KMS-11 (cell line): ENCODE data around the gene ABI3BP.

Experiments
- H2AFZ ChIP-seq: fragments of 200-600 bp; sonication (generic); 2 replicates; pipeline ENCODE4 v1.6.1; 2016; ENCODE audit warnings: antibody characterized with exemption, mixed run types, low read depth
- H3K27ac ChIP-seq: fragments of 200-600 bp; sonication (generic); 2 replicates; pipeline ENCODE4 v1.6.1; 2016; ENCODE audit warnings: mild to moderate bottlenecking, mixed run types
- H3K27me3 ChIP-seq: fragments of 200-600 bp; sonication (generic); 2 replicates; pipeline ENCODE4 v1.6.1; 2017; ENCODE audit warnings: mild to moderate bottlenecking, low read depth, mixed run types, moderate library complexity; ENCODE audit not compliant: insufficient read depth
- H3K36me3 ChIP-seq: fragments of 200-600 bp; sonication (generic); 2 replicates; pipeline ENCODE4 v1.6.1; 2017; ENCODE audit warnings: mild to moderate bottlenecking, mixed run types; ENCODE audit not compliant: insufficient read depth
- H3K4me1 ChIP-seq: fragments of 200-600 bp; sonication (generic); 2 replicates; pipeline ENCODE4 v1.6.1; 2016; ENCODE audit warnings: mild to moderate bottlenecking, low read depth, mixed run types; ENCODE audit not compliant: poor library complexity, severe bottlenecking
- H3K4me2 ChIP-seq: fragments of 200-600 bp; sonication (generic); 2 replicates; pipeline ENCODE4 v1.7.0; 2016; ENCODE audit warnings: mild to moderate bottlenecking, mixed run types
- H3K4me3 ChIP-seq: fragments of 200-600 bp; sonication (generic); IDR thresholded peaks from 2 replicates; pipeline ENCODE4 v1.6.1; 2017; ENCODE audit warnings: low read depth, low read length, mixed read lengths; ENCODE audit not compliant: insufficient read depth
- H3K79me2 ChIP-seq: fragments of 200-600 bp; sonication (generic); 2 replicates; pipeline ENCODE4 v1.6.1; 2016; ENCODE audit warnings: low read depth, mixed run types; ENCODE audit not compliant: insufficient read depth
- H3K9ac ChIP-seq: fragments of 200-600 bp; sonication (generic); 2 replicates; pipeline ENCODE4 v1.6.1; 2016; ENCODE audit warnings: mild to moderate bottlenecking, mixed run types
- H4K20me1 ChIP-seq: fragments of 200-600 bp; sonication (generic); 2 replicates; pipeline ENCODE4 v1.6.1; 2016; ENCODE audit warnings: mild to moderate bottlenecking, mixed run types; ENCODE audit not compliant: insufficient read depth
- TF ChIP-seq, protein P1 (sequence below): fragments of 200-600 bp; sonication (generic); conservative IDR thresholded peaks from 2 replicates; pipeline ENCODE4 v1.6.1; 2017; ENCODE audit warnings: low read depth, mild to moderate bottlenecking, antibody characterized with exemption, low read length, moderate library complexity, mixed read lengths

The ABI3BP gene

DNA sequence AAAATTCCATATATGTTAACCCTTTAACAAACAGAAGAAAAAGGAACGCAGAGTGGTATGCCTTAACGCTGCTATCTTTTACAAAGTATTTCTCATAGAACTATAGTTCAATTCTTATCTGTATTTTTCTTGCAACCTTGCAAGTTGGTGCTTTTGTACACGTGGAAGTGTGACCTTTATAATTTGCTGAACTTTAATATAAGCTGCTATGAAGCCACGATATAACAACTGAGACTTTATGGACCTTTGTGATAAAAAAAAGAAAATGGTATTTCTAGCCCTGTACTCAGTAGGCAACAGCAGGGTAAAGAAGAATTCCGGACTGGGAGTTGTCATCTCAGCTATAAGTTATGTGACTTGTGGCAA is 290.3 kb downstream of the ABI3BP start:
- Histone ChIP-seq H2AFZ (peak overlapping the region; percentile 21; the same call in 1 of the 2 replicates), H3K27me3 (no peaks in the 10 kb centered on the region), H3K79me2 (no peaks in the 10 kb centered on the region), H3K4me3 (no peak overlapping the region), H3K27ac (no peak overlapping the region), H3K36me3 (no peaks in the 10 kb centered on the region), H4K20me1 (no peaks in the 10 kb centered on the region), H3K4me2 (peak overlapping the region; percentile 47; the same call in 1 of the 2 replicates), H3K4me1 (peaks cover 16% of the 10 kb centered on the region), H3K9ac (no peak overlapping the region)
- TF ChIP-seq, protein P1, sequence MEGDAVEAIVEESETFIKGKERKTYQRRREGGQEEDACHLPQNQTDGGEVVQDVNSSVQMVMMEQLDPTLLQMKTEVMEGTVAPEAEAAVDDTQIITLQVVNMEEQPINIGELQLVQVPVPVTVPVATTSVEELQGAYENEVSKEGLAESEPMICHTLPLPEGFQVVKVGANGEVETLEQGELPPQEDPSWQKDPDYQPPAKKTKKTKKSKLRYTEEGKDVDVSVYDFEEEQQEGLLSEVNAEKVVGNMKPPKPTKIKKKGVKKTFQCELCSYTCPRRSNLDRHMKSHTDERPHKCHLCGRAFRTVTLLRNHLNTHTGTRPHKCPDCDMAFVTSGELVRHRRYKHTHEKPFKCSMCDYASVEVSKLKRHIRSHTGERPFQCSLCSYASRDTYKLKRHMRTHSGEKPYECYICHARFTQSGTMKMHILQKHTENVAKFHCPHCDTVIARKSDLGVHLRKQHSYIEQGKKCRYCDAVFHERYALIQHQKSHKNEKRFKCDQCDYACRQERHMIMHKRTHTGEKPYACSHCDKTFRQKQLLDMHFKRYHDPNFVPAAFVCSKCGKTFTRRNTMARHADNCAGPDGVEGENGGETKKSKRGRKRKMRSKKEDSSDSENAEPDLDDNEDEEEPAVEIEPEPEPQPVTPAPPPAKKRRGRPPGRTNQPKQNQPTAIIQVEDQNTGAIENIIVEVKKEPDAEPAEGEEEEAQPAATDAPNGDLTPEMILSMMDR = no peak

DNA sequence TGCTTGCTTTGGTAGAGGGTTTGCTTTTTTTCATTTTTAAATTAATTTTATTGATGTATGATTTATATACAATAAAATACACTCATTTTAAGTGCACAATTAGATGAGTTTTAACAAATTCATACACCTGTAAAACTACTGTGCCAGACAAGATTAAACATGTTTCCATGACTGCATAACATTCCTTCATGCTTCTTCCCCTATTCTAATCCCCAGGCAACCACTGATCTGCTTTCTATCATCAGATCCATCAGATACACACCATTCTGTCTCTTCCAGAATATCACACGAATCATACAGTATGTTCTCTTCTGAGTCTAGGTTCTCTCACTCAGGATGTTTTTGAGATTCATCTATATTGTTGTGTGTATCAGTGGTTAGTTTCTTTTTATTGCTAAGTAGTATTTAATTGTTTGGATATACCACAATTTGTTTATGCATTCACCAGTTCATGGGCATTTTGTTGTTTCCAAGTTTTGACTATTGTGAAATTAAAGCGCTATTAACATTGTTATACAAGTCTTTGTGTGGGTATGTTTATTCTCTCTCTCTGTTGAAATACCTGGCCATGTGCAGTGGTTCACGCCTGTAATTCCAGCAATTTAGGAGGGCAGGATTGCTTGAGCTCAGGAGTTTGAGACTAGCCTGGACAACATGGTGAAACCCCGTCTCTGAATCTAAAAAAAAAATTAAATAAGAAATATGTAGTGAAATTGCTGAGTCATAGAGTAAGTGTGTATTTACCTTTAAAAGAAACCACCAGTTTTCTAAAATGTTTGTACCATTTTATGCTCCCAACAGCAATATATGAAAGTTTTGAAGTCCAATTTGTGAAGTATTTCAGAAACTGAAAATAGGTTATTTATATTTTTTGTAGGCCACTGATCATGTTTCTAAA is 290.9 kb downstream of the ABI3BP start:
- peak overlapping the region; percentile 21; the same call in 1 of the 2 replicates for H2AFZ ChIP-seq
- no peaks in the 10 kb centered on the region for H3K79me2 ChIP-seq
- H3K4me3 ChIP-seq = no peak overlapping the region
- TF ChIP-seq, protein P1 = no peak
- no peak overlapping the region for H3K27ac ChIP-seq
- peaks cover 16% of the 10 kb centered on the region for H3K4me1 ChIP-seq
- H3K36me3 ChIP-seq = no peaks in the 10 kb centered on the region
- no peaks in the 10 kb centered on the region for H3K27me3 ChIP-seq
- no peak overlapping the region for H3K9ac ChIP-seq
- H4K20me1 ChIP-seq = no peaks in the 10 kb centered on the region
- H3K4me2 ChIP-seq = peak overlapping the region; percentile 47

DNA sequence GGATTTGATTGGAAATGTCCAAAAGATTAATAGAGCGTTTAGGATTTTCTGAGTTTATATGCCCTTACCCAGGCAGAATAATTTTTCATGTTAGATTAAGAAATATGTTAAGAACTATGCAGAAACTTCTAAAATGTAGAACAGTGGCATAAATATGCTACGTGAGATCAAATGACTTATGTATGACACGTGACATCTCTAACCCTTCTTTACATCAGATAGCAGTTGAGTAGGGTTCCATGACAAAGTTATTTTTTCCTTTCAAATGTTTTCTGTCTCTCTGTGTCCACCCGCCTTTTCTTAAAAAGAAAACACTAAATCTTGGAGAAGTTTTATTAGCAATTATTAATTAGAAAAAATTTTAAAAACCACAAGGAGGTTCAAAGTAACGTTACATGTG is 292.5 kb downstream of the ABI3BP start:
- H3K27me3 ChIP-seq = no peaks in the 10 kb centered on the region
- peaks cover 16% of the 10 kb centered on the region for H3K4me1 ChIP-seq
- no peak overlapping the region for H2AFZ ChIP-seq
- no peak overlapping the region for H3K27ac ChIP-seq
- no peak overlapping the region for H3K9ac ChIP-seq
- no peaks in the 10 kb centered on the region for H3K79me2 ChIP-seq
- no peak overlapping the region for H3K4me2 ChIP-seq
- TF ChIP-seq, protein P1 = no peak
- H3K36me3 ChIP-seq = no peaks in the 10 kb centered on the region
- no peaks in the 10 kb centered on the region for H4K20me1 ChIP-seq
- no peak overlapping the region for H3K4me3 ChIP-seq
